ENCODE results near the gene ITGB2. TPM values are rescaled to one million over a fixed set of nuclear protein-coding genes. Genes with fewer than 3 reads are reported as not detected.

ITGB2 gene
- total RNA-seq, 4 donors from 2014 or later = 18.4 to 40.7 (median 20.4) TPM

DNA sequence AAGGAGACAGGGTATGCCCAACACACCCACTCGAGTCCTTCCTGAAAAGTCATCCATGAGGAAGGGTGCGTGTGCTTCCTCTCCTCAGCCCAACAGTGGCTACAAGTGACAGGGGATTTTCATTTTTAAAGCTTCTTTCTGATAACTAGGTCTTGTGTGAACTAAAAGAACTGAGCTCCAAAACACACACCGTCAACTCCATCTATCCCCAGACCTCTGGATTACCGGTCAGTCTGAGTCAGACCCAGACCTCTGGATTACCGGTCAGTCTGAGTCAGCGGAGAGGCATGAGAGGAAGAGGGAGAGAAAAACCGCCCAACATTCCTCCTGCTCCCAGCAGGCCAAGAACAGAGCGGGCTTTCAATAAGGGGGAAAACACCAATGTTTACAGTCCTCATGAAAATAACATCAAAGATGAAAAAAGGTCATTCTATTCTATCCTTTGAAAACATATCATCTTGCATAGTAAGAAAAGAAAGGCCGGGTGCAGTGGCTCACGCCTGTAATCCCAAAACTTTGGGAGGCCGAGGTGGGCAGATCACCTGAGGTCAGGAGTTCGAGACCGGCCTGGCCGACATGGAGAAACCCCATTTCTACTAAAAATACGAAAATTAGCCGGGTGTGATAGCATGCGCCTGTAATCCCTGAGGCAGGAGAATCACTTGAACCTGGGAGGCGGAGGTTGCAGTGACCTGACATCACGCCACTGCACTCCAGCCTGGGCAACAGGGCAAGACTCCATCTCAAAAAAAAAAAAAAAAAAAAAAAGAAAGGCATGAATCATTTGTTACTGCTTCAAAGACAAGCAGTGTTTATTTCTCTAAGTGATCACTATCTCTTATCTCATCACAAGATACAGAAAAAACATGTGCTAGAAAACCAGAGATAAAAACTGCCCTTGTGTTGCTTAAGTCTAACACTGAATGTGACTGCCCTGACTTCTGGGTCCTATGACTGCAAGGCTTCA lies 50.6 kb downstream of the ITGB2 start:
- intact Hi-C loops (cut with DNase I; ENCODE audit: low total_unique reads) = loop anchor here (10.0 kb wide), 1 partner anchor 55 kb away; the partner anchor contains the start of gene SUMO3
- H3K4me3 ChIP-seq (ENCODE audit: low read depth, poor library complexity, severe bottlenecking) = no peak overlapping the region
- DNase-seq (ENCODE audit: low spot score in 2 of 2) = no peak
- no peak for TF ChIP-seq POLR2A (IDR thresholded peaks at IDR 0.05)
- TF ChIP-seq, protein P1, sequence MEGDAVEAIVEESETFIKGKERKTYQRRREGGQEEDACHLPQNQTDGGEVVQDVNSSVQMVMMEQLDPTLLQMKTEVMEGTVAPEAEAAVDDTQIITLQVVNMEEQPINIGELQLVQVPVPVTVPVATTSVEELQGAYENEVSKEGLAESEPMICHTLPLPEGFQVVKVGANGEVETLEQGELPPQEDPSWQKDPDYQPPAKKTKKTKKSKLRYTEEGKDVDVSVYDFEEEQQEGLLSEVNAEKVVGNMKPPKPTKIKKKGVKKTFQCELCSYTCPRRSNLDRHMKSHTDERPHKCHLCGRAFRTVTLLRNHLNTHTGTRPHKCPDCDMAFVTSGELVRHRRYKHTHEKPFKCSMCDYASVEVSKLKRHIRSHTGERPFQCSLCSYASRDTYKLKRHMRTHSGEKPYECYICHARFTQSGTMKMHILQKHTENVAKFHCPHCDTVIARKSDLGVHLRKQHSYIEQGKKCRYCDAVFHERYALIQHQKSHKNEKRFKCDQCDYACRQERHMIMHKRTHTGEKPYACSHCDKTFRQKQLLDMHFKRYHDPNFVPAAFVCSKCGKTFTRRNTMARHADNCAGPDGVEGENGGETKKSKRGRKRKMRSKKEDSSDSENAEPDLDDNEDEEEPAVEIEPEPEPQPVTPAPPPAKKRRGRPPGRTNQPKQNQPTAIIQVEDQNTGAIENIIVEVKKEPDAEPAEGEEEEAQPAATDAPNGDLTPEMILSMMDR (IDR thresholded peaks at IDR 0.05) = no peak
- 59 to 66% methylated on average over 19 of the region's 19 CpGs for WGBS, 2 donors

DNA sequence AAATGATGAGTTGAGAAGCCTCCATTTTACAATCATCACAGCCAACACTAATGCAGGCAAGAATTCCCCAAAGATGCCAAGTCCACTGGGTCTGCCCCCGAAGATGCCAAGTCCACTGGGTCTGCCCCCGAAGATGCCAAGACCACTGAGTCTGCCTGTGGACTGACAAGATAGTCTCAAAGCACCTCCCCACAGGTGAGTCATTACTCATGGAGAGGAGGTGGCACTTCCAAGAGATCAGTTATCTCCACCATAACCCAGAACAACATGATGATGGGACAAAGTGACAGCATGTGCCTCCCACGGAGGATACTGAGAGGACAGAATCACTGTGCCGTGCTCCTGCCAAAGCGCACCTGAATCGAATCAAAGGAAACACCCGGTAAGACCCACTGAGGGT lies 52.0 kb downstream of the ITGB2 start:
- H3K4me3 ChIP-seq (ENCODE audit: low read depth, poor library complexity, severe bottlenecking) = no peak overlapping the region
- no peak for DNase-seq (ENCODE audit: low spot score in 2 of 2)
- intact Hi-C loops (cut with DNase I; ENCODE audit: low total_unique reads) = no loop called here
- WGBS, 2 donors = 88 to 97% methylated on average over 7 of the region's 7 CpGs
- TF ChIP-seq POLR2A (IDR thresholded peaks at IDR 0.05) = no peak
- TF ChIP-seq, protein P1 (IDR thresholded peaks at IDR 0.05) = no peak

DNA sequence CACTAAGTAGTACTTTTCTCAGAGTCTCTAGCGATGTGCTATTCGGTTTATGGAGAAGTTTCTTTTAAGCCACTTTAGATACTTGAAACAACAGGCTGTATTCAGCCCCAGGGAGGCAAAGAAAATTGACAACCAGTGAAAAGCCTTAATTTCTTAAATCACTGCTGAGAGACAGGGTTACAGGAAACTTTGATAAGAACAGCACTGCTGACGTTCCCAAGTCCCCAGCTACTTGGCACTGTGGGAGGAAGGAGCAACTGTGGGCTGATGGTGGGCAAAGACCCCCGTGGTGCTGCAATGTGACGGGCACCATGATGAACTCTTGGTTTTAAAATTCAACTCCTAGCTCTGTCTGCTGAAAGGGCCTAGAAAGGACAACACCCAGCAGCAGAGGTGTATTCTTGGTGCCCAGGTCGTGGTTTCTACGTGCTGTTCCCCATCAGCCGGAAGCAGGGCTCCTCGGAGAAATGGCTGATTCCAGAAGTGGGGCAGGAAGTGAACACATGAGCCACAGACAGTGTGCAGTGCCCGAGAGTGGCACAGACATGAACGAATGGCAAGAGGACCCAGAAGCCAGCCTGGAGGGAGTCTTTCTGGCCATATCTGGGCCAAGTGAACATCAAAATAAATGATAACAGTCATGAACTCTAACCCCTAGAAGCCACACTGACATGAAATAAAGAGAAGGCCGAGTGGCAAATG lies 52.5 kb downstream of the ITGB2 start:
- TF ChIP-seq, protein P1 (IDR thresholded peaks at IDR 0.05) = no peak
- no peak for TF ChIP-seq POLR2A (IDR thresholded peaks at IDR 0.05)
- WGBS, 2 donors = 68 to 70% methylated on average over 12 of the region's 12 CpGs
- no peak overlapping the region for H3K4me3 ChIP-seq (ENCODE audit: low read depth, poor library complexity, severe bottlenecking)
- intact Hi-C loops (cut with DNase I; ENCODE audit: low total_unique reads) = no loop called here
- DNase-seq (ENCODE audit: low spot score in 2 of 2) = no peak

DNA sequence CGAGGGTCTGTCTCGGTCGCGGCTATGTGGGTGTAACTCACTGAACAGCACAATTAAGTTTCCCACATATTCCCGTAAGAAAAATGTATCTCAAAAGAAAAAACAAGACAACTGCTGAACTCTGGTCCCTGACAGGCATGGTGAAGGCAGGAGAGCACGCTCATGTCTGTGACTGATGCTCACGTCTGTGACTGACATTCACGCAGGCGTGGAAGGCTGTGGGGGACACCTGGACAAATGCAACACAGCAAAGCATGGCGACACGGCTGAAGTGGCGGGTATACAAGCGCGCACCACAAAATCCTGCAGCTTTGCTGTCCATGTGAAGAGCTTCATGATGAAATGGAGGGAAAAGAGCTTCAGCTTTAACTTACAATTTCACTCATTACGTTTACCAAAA lies 53.2 kb downstream of the ITGB2 start:
- no peak overlapping the region for H3K4me3 ChIP-seq (ENCODE audit: low read depth, poor library complexity, severe bottlenecking)
- no peak for TF ChIP-seq POLR2A (IDR thresholded peaks at IDR 0.05)
- TF ChIP-seq, protein P1 (IDR thresholded peaks at IDR 0.05) = no peak
- intact Hi-C loops (cut with DNase I; ENCODE audit: low total_unique reads) = no loop called here
- 91 to 92% methylated on average over 15 of the region's 15 CpGs for WGBS, 2 donors
- no peak for DNase-seq (ENCODE audit: low spot score in 2 of 2)

DNA sequence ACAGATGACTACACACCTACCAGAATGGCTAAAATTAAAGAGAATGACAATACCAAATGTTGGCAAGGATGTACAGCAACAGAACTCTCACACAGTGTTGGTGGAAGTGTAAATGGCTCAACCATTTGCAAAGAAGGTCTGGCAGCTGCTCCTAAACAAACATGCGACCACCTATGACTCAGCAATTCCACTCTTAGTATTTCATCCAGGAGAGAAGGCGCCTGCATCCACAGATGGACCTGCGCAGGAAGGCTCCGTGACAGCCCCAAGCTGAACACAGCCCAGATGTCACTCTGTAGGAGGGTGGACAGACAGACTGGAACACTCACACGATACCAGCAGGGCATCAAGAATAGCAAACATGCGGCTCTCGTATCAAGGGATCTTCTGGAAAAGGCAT lies 53.9 kb downstream of the ITGB2 start:
- DNase-seq (ENCODE audit: low spot score in 2 of 2) = no peak
- H3K4me3 ChIP-seq (ENCODE audit: low read depth, poor library complexity, severe bottlenecking) = no peak overlapping the region
- WGBS, 2 donors = 84 to 87% methylated on average over 7 of the region's 7 CpGs
- TF ChIP-seq, protein P1 (IDR thresholded peaks at IDR 0.05) = no peak
- no peak for TF ChIP-seq POLR2A (IDR thresholded peaks at IDR 0.05)
- intact Hi-C loops (cut with DNase I; ENCODE audit: low total_unique reads) = no loop called here

Measured in lower leg skin (tissue), 4 donors.